ENCODE measurements around the gene ERC2.

- TF ChIP-seq CTCF (IDR thresholded peaks at IDR 0.05) (no peak), ZFX (IDR thresholded peaks at IDR 0.05; ENCODE audit: borderline replicate concordance) (no peak)
Measured at GRCh38 chr3:55923207-55923606, 545.1 kb downstream of the ERC2 start.

All from 22Rv1 (cell line).